Erythroblast (primary cell): ENCODE measurements around the gene C10orf90.

Experiments used
- GATA1 ChIP-seq: IDR thresholded peaks from 2 replicates; pipeline ENCODE4 v1.6.1; 2011; ENCODE audit warnings: low read depth, mild to moderate bottlenecking, control low read depth, low read length, moderate library complexity
- POLR2A ChIP-seq: IDR thresholded peaks from 2 replicates; pipeline ENCODE4 v1.6.1; 2011; ENCODE audit warnings: mild to moderate bottlenecking, low read length

- TF ChIP-seq POLR2A (no peak), GATA1 (no peak)
Measured at GRCh38 chr10:126470991-126471390, 199.5 kb downstream of the C10orf90 start.
